HS-27A (cell line): ENCODE data around the gene CADPS2.

Experiments
- DNase-seq: peaks from one replicate; pipeline ENCODE4 v3.0.0-alpha.2; 2012; ENCODE audit warnings: low read depth, missing footprints

CADPS2 gene

GRCh38 chr7:122369756-122370155 is 516.5 kb downstream of the CADPS2 start:
- no peak for DNase-seq

DNA sequence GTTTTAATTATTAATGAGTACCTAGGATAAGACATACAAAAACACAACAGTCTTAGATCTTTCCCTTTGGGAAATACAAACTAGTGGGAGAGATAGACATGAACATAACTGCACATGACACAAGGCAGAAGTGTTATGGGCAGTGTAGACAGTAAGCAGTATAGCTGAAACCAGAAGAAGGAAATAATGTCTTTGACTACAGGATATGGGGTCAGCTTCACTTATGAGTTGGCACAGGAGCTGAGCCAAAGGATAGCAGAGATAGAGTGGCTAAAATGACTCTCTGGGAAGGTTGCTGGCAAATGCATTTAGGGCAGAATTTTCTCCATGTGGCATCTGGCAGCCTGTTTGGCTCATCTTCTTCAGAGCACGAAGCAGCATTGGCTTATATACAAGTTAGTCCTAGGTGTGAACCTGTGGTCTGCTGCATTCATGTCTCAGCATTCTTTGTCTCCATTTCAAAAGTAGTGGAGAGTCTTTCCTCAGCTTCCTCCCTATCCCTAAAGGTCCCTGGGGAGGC is 521.4 kb downstream of the CADPS2 start:
- no peak for DNase-seq

- no peak for DNase-seq
These were observed 523.1 kb downstream of the CADPS2 start for GRCh38 chr7:122363144-122363543.

DNA sequence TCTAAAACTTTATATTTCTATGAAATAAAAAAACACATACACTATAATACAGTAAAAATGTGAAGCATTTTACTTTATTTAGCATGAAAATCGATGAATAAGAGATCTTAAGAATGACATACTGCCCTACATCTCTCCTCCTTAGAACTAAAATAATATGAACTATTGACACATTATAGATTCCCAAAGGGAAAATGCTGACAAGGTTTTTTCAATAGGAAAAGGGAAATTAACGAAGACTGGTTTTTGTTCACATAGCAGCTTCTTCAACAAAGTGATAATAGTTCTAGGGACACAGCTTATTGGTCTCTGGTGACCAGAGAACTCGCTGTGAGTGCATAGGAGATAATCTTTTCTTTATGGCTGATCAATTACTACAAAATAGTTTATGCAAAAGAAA is 523.8 kb downstream of the CADPS2 start:
- DNase-seq, result no peak

- DNase-seq, result no peak
These were observed 531.6 kb downstream of the CADPS2 start for GRCh38 chr7:122354656-122355055.

DNA sequence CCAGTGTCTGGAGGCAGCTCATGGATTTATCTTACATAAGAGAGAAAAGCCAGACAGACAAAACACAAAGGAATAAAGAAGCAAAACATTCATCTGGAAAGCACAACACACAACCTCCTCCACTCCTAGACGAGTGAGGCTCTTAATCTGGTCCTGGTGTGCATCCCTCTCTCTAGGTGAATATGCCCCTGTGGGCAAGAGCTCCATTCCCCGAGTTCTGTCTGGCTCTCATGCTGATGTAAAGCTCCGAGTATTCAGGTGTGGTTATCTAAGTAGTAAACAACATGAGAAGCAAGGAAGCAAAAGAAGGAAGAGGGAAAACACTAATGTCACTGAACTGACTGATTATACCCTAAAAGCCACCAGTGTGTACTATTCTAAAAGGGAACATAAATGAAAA is 533.8 kb downstream of the CADPS2 start:
- no peak for DNase-seq

- no peak for DNase-seq
These were observed 535.6 kb downstream of the CADPS2 start for GRCh38 chr7:122350701-122351100.

GRCh38 chr7:122344303-122344620 is 542.0 kb downstream of the CADPS2 start:
- no peak for DNase-seq

DNA sequence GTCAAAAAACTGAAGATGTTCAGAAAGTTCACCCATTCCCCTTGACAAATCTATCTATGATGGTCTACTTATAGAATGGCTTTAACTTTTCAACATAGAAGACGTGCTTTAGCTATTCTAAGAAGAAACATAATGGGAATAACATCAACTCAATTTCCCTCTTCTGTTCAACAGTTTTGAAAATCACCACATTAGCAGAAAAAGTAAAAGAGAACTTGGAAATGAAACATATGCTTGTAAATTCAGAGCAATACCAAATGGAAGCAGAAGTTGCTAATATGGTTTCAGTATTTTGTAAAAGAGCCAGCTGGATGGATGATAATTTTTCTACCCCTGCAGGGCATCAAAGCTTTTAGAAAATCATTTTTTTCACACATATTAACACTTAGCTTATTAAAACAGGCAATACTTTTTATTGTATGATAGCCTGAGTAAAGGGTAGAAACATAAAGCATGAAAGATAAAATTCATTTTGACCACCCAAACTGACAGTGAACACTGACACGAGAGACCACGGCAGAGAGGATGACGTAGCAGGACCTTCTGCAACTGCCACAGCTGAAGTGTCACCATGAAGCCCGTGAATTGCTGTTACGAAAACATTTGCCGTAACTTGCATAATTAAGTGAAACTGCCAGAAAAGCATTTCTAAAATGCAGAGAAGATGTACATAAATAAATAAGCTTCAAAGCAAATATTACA is 542.5 kb downstream of the CADPS2 start:
- no peak for DNase-seq

- DNase-seq, result no peak
These were observed 545.8 kb downstream of the CADPS2 start for GRCh38 chr7:122340427-122340826.

DNA sequence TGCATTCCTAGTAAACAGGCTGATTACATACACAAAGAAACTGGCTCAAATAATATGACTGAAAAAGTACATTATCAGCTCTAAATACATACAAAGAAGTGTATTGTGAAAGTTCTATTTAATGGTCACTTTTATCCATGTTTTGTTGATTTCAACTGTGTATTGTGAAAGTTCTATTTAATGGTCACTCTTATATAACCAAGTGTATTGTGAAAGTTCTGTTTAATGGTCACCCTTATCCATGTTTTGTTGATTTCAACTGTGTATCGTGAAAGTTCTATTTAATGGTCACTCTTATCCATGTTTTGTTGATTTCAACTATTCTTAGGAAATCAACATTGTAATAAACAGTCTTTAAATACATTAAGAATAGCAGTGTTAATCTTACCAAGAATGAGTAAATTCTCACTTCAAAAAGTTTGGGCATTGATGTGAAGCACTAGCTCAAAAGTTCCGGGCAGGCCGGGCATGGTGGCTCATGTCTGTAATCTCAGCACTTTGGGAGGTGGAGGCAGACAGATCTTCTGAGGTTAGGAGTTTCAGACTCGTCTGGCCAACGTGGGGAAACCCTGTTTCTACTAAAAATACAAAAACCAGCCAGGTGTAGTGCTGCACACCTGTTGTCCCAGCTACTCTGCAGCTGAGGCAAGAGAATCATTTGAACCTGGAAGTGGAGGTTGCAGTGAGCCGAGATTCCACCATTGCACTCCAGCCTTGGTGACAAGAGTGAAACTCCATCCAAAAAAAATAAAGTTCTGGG is 546.9 kb downstream of the CADPS2 start:
- DNase-seq, result no peak

DNA sequence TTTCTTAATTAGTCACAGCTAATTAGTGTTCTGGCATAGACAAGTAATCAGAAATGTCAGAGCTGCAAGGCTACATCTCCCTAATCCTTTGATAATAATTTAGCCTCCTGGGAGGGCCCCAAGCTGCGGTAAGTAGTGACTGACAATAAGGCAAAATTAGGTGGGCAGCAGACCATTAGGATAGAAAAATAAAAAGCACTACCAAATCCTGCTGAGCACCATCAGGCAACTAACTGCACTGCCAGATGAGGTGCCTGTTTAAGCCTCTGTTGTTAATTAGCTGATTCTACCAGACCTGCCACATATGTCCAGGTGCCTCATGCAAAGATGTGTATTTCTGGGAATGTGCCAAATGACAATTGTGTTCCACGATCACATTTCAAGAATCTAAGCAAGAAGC is 549.2 kb downstream of the CADPS2 start:
- DNase-seq, result no peak

- no peak for DNase-seq
These were observed 557.0 kb downstream of the CADPS2 start for GRCh38 chr7:122329145-122329802.

DNA sequence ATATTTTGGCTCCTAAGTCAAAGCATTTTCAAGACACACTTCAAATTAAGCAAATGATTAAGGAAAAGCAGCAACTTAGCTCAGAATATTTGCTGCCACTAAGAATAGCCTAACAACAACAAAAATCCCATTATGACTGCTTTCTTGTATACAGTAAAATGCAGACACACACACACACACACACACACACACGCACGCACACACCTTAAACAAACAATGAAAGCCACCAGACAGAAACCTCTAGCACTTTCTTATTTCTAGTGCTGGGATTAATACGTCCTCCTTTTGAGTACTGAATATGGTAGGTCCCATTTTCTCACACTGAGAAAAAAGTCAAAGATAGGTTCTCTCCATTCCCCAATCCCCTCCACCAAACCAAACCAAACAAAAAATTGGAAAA is 558.3 kb downstream of the CADPS2 start:
- DNase-seq, result no peak

- DNase-seq, result no peak
These were observed 569.5 kb downstream of the CADPS2 start for GRCh38 chr7:122316467-122317388.

GRCh38 chr7:122315507-122316466 is 570.5 kb downstream of the CADPS2 start:
- DNase-seq, result no peak

GRCh38 chr7:122314284-122314683 is 572.0 kb downstream of the CADPS2 start:
- DNase-seq, result no peak

- no peak for DNase-seq
These were observed 573.5 kb downstream of the CADPS2 start for GRCh38 chr7:122312789-122313188.

GRCh38 chr7:122311734-122312450 is 574.4 kb downstream of the CADPS2 start:
- no peak for DNase-seq

DNA sequence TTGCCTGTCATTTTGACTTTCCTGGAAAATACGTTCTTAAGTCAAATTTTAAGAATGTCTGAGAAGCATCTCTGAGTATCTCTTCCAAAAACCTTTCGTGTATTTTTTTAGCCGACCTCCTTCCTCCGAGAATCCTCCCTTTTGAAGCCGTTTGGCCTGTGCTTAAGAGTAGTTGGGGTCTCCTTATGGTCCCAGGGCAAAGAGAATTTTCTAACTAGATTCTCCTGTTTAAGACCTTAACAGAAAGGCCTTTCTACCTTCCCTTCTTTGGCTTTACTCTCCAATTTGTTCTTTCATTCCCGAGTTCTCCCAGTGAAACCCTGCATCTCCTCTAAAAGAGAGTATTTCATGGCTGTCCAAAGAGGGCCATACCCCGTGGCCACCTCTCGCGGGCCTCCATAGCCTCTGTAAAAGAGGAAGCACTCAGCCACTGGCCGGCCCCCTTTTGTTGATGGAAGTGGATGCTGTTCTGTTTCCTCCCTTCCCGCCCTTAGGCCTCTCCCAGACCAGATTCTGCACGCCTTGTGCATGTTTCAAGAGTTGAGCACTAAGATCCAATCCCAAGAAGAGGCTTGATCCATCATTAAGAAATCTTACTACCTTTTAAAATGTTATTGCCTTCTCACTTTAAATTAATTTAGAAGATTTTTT is 575.1 kb downstream of the CADPS2 start:
- DNase-seq, result no peak
